ENCODE data around the gene PAPLN.
"Not testable (repeated sequence)": the region's sequence is repeated elsewhere in the genome, so short reads cannot be mapped to it uniquely, and the experiment has no call there.

The PAPLN gene

GRCh38 chr14:73237219-73237785, at the start of gene PAPLN:
Gene PAPLN, plus strand, starts transcription at chr14:73237506. Its CDS starts 2,273 bp downstream, at chr14:73239779.
- DNase-seq (ENCODE audit: low read depth): peak; percentile 48
- peak within 1 kb of the TSS; percentile 83 for H3K4me3 ChIP-seq (ENCODE audit: low read depth, low read length)
- TF ChIP-seq CTCF (conservative IDR thresholded peaks at IDR 0.05; ENCODE audit: low read depth, low read length): no peak

- DNase-seq (ENCODE audit: low read depth): peak; percentile 80
- H3K4me3 ChIP-seq (ENCODE audit: low read depth, low read length): no peak overlapping the region
- TF ChIP-seq CTCF (conservative IDR thresholded peaks at IDR 0.05; ENCODE audit: low read depth, low read length): no peak
Observed at GRCh38 chr14:73188501-73188911, 48.8 kb upstream of the PAPLN start.

- DNase-seq (ENCODE audit: low read depth): no peak
- H3K4me3 ChIP-seq (ENCODE audit: low read depth, low read length): no peak overlapping the region
- no peak for TF ChIP-seq CTCF (conservative IDR thresholded peaks at IDR 0.05; ENCODE audit: low read depth, low read length)
Observed at GRCh38 chr14:73189651-73190050, 47.7 kb upstream of the PAPLN start.

- DNase-seq (ENCODE audit: low read depth): no peak
- TF ChIP-seq CTCF (conservative IDR thresholded peaks at IDR 0.05; ENCODE audit: low read depth, low read length): no peak
- no peak overlapping the region for H3K4me3 ChIP-seq (ENCODE audit: low read depth, low read length)
Observed at GRCh38 chr14:73191441-73191840, 45.9 kb upstream of the PAPLN start.

- not testable (repeated sequence) for DNase-seq (ENCODE audit: low read depth); H3K4me3 ChIP-seq (ENCODE audit: low read depth, low read length)
Observed at GRCh38 chr14:73194306-73194705, 43.0 kb upstream of the PAPLN start.

GRCh38 chr14:73198253-73198652, 39.1 kb upstream of the PAPLN start:
- no peak for DNase-seq (ENCODE audit: low read depth)
- no peak overlapping the region for H3K4me3 ChIP-seq (ENCODE audit: low read depth, low read length)
- no peak for TF ChIP-seq CTCF (conservative IDR thresholded peaks at IDR 0.05; ENCODE audit: low read depth, low read length)

- no peak for DNase-seq (ENCODE audit: low read depth)
- no peak overlapping the region for H3K4me3 ChIP-seq (ENCODE audit: low read depth, low read length)
- no peak for TF ChIP-seq CTCF (conservative IDR thresholded peaks at IDR 0.05; ENCODE audit: low read depth, low read length)
Observed at GRCh38 chr14:73203527-73203926, 33.8 kb upstream of the PAPLN start.
